Tibial nerve (tissue), 4 donors: Measurements from ENCODE around the gene SERINC1. TPM values are rescaled to one million over a fixed set of nuclear protein-coding genes. Genes with fewer than 3 reads are reported as not detected.
"Not testable (repeated sequence)": the region's sequence is repeated elsewhere in the genome, so short reads cannot be mapped to it uniquely, and the experiment has no call there.

Source experiments
- DNase-seq, 2 donors: peaks; one replicate each; pipeline ENCODE4 v3.0.0-alpha.2; 2019; ENCODE audit warnings: low spot score in 2 of 2
- H3K27ac ChIP-seq, 4 donors: fragments of 200-600 bp; sonication (generic) in 3 of 4; one replicate each; pipeline ENCODE4 v1.5.1; 2017 to 2019; ENCODE audit warnings: mild to moderate bottlenecking in 1 of 4
- H3K27me3 ChIP-seq, 2 donors: fragments of 200-600 bp; sonication (generic) in 1 of 2; one replicate each; pipeline versions ENCODE4 v1.5.1 to v1.6.0; 2017 to 2019
- H3K36me3 ChIP-seq, 3 donors: fragments of 200-600 bp; sonication (generic); one replicate each; pipeline ENCODE4 v1.5.1; 2018 to 2019
- H3K4me1 ChIP-seq, 4 donors: fragments of 200-600 bp; sonication (generic) in 3 of 4; one replicate each; pipeline ENCODE4 v1.5.1; 2017 to 2019
- H3K4me3 ChIP-seq, 4 donors: fragments of 200-600 bp; sonication (generic) in 3 of 4; one replicate each; pipeline ENCODE4 v1.5.1; 2017 to 2019; ENCODE audit warnings: mild to moderate bottlenecking in 1 of 4, moderate library complexity in 1 of 4
- H3K9me3 ChIP-seq, 4 donors: fragments of 200-600 bp; sonication (generic) in 3 of 4; one replicate each; pipeline ENCODE4 v1.5.1; 2017 to 2019
- CTCF ChIP-seq, 5 experiments: fragments of 200-600 bp in 3 of 5; fragments of 450-650 bp in 2 of 5; sonication (generic) in 3 of 5; IDR thresholded peaks; one replicate each; pipeline ENCODE4 v1.5.1; 2016 to 2019; ENCODE audit warnings: antibody characterized with exemption in 5 of 5, mild to moderate bottlenecking in 3 of 5, moderate library complexity in 2 of 5
- EP300 ChIP-seq, 2 donors: sonication (generic); formaldehyde crosslinking; IDR thresholded peaks; one replicate each; pipeline ENCODE4 v1.6.1; 2017; ENCODE audit warnings: antibody characterized with exemption in 2 of 2, mild to moderate bottlenecking in 1 of 2
- POLR2A ChIP-seq, 2 donors: fragments of 450-650 bp; IDR thresholded peaks; one replicate each; pipeline ENCODE4 v1.6.1; 2017; ENCODE audit warnings: antibody characterized with exemption in 2 of 2, mild to moderate bottlenecking in 2 of 2, moderate library complexity in 2 of 2
- WGBS, 2 donors: methylation state at CpG; one replicate each; pipeline ENCODE4 v1.1.5; 2018; 5-methylcytosine and 5-hydroxymethylcytosine counted together
- total RNA-seq, 4 donors: library from RNA; depleted of rRNA; stranded (reverse); fragments of >200 nt; gene quantifications; one replicate each; pipeline ENCODE4 v1.1.0, GENCODE V29; 2016

Gene SERINC1
- 100 to 1,000 TPM; 167 to 275 (median 248) TPM for total RNA-seq

GRCh38 chr6:122471107-122472021, at the start of gene SERINC1:
SERINC1 (minus strand) TSS chr6:122471807; CDS start chr6:122471737, 70 bp downstream.
- Histone ChIP-seq H3K4me3 (peak within 1 kb of the TSS; percentile 59 to 91 (median 82)), H3K4me1 (peaks cover 0 to 48% (median 16%) of the 10 kb centered on the region in 4 donors), H3K27me3 (no peaks in the 10 kb centered on the region), H3K9me3 (no peaks in the 10 kb centered on the region), H3K27ac (peak within 1 kb of the TSS; percentile 96 to 98 (median 97)), H3K36me3 (peaks cover 0 to 8% (median 0%) of the 10 kb centered on the region in 3 donors)
- 0% methylated on average over 49 of the region's 49 CpGs for WGBS, 2 donors
- peak; percentile 88 to 90 for DNase-seq
- peak; percentile 80 to 99 for TF ChIP-seq EP300 (IDR thresholded peaks at IDR 0.05)
- peak; percentile 95 to 97 for TF ChIP-seq POLR2A (IDR thresholded peaks at IDR 0.05)
- TF ChIP-seq CTCF (IDR thresholded peaks at IDR 0.05): peak in 1 of 5 experiments; percentile 19

GRCh38 chr6:122511193-122511924, 39.8 kb upstream of the SERINC1 start:
- Histone ChIP-seq H3K4me1 (no peaks in the 10 kb centered on the region), H3K27ac (no peak overlapping the region), H3K36me3 (no peaks in the 10 kb centered on the region), H3K4me3 (no peak overlapping the region), H3K27me3 (no peaks in the 10 kb centered on the region), H3K9me3 (no peaks in the 10 kb centered on the region)
- TF ChIP-seq POLR2A (IDR thresholded peaks at IDR 0.05): no peak
- no peak for TF ChIP-seq EP300 (IDR thresholded peaks at IDR 0.05)
- no peak for TF ChIP-seq CTCF (IDR thresholded peaks at IDR 0.05)
- no peak for DNase-seq
- WGBS, 2 donors: 92 to 94% methylated on average over 13 of the region's 13 CpGs

- H3K27me3 ChIP-seq, H3K36me3 ChIP-seq, DNase-seq, H3K27ac ChIP-seq, H3K4me1 ChIP-seq, H3K4me3 ChIP-seq: not testable (repeated sequence)
- peaks cover 0 to 44% (median 10%) of the 10 kb centered on the region in 4 donors for H3K9me3 ChIP-seq
- WGBS, 2 donors: 85 to 95% methylated on average over 3 of the region's 3 CpGs
Observed at GRCh38 chr6:122505170-122505569, 33.6 kb upstream of the SERINC1 start.

- no peaks in the 10 kb centered on the region for H3K36me3 ChIP-seq
- TF ChIP-seq EP300 (IDR thresholded peaks at IDR 0.05): no peak
- TF ChIP-seq CTCF (IDR thresholded peaks at IDR 0.05): no peak
- TF ChIP-seq POLR2A (IDR thresholded peaks at IDR 0.05): no peak
- H3K4me1 ChIP-seq: no peaks in the 10 kb centered on the region
- 95% methylated on average over 4 of the region's 4 CpGs for WGBS, 2 donors
- H3K9me3 ChIP-seq: peaks cover 0 to 63% (median 15%) of the 10 kb centered on the region in 4 donors
- DNase-seq: no peak
- no peak overlapping the region for H3K27ac ChIP-seq
- H3K4me3 ChIP-seq: no peak overlapping the region
- H3K27me3 ChIP-seq: no peaks in the 10 kb centered on the region
Observed at GRCh38 chr6:122501475-122501874, 29.9 kb upstream of the SERINC1 start.

GRCh38 chr6:122495612-122496011, 24.0 kb upstream of the SERINC1 start:
- TF ChIP-seq POLR2A (IDR thresholded peaks at IDR 0.05) (no peak), CTCF (IDR thresholded peaks at IDR 0.05) (no peak)
- DNase-seq: no peak
- 96% methylated on average over 3 of the region's 3 CpGs for WGBS, 2 donors
- no peaks in the 10 kb centered on the region for H3K4me1 ChIP-seq
- H3K27me3 ChIP-seq: no peaks in the 10 kb centered on the region
- no peaks in the 10 kb centered on the region for H3K36me3 ChIP-seq
- no peak overlapping the region for H3K27ac ChIP-seq
- H3K9me3 ChIP-seq: peaks cover 0 to 29% (median 7%) of the 10 kb centered on the region in 4 donors
- no peak overlapping the region for H3K4me3 ChIP-seq
